Transverse colon (tissue), 4 donors: ENCODE measurements around the gene PNLIPRP2. TPM values are rescaled to one million over a fixed set of nuclear protein-coding genes. Genes with fewer than 3 reads are reported as not detected.

Experiments used
- DNase-seq: peaks from one replicate; pipeline ENCODE4 v3.0.0-alpha.2; 2019
- H3K27ac ChIP-seq, 4 donors: fragments of 200-600 bp; sonication (generic); 2 replicates each; pipeline ENCODE4 v1.5.1; 2016 to 2018; ENCODE audit warnings: inconsistent platforms in 4 of 4
- H3K27me3 ChIP-seq: fragments of 200-600 bp; sonication (generic); 2 replicates; pipeline ENCODE4 v1.5.1; 2017; ENCODE audit warnings: inconsistent platforms
- H3K36me3 ChIP-seq, 4 donors: fragments of 200-600 bp; sonication (generic); 2 replicates each; pipeline ENCODE4 v1.5.1; 2017 to 2019; ENCODE audit warnings: inconsistent platforms in 4 of 4
- H3K4me1 ChIP-seq, 4 donors: fragments of 200-600 bp; sonication (generic); 2 replicates each; pipeline ENCODE4 v1.5.1; 2017 to 2020; ENCODE audit warnings: inconsistent platforms in 4 of 4
- H3K4me3 ChIP-seq, 4 donors: fragments of 200-600 bp; sonication (generic); 1 replicate in 1 of 4; 2 replicates in 3 of 4; pipeline versions ENCODE4 v1.5.1 to v1.6.1; 2017 to 2019; ENCODE audit warnings: inconsistent platforms in 4 of 4
- H3K9me3 ChIP-seq, 2 donors: fragments of 200-600 bp; sonication (generic); 2 replicates each; pipeline ENCODE4 v1.5.1; 2017 to 2019; ENCODE audit warnings: inconsistent platforms in 2 of 2
- CTCF ChIP-seq, 5 experiments: fragments of 200-600 bp in 3 of 5; fragments of 450-650 bp in 2 of 5; sonication (generic) in 3 of 5; IDR thresholded peaks; 1 replicate in 2 of 5; 2 replicates in 3 of 5; pipeline ENCODE4 v1.5.1; 2016 to 2017; ENCODE audit warnings: antibody characterized with exemption in 5 of 5, inconsistent platforms in 3 of 5, mild to moderate bottlenecking in 2 of 5, moderate library complexity in 1 of 5
- EP300 ChIP-seq: sonication (generic); formaldehyde crosslinking; IDR thresholded peaks from one replicate; pipeline ENCODE4 v1.6.1; 2017; ENCODE audit warnings: antibody characterized with exemption, low read depth
- POLR2A ChIP-seq: fragments of 450-650 bp; IDR thresholded peaks from one replicate; pipeline ENCODE4 v1.6.1; 2016; ENCODE audit warnings: antibody characterized with exemption, mild to moderate bottlenecking, moderate library complexity
- POLR2AphosphoS5 ChIP-seq, 3 donors: sonication (generic); formaldehyde crosslinking; IDR thresholded peaks; one replicate each; pipeline ENCODE4 v1.6.1; 2016; ENCODE audit warnings: antibody characterized with exemption in 3 of 3
- WGBS, 2 donors: methylation state at CpG; one replicate each; pipeline ENCODE4 v1.1.5; 2018; ENCODE audit warnings: low coverage in 1 of 2; 5-methylcytosine and 5-hydroxymethylcytosine counted together
- in situ Hi-C, 4 donors: fragments of 200-750 bp; cut with MboI; loops; one replicate each; pipeline versions ENCODE4 v1.15.0 to v1.15.1; 2017; ENCODE audit warnings: low sequenced_read_pairs in 3 of 4, low pct_ligation_motif_present in 1 of 4, low pct_unique_long_range_greater_than_20kb in 1 of 4
- intact Hi-C: fragments of 100-400 bp; cut with DNase I; formaldehyde crosslinking; loops from one replicate; pipeline ENCODE4 v1.15.1; 2023; ENCODE audit warnings: low total_unique reads
- total RNA-seq, 4 donors: library from RNA; depleted of rRNA; stranded (reverse); fragments of >200 nt; gene quantifications; one replicate each; pipeline ENCODE4 v1.1.0, GENCODE V29; 2016

The PNLIPRP2 gene
- 1 to 10 TPM in 1 of 4 donors, under 1 TPM in 1, not detected in 2; 0.32 to 4.2 TPM for total RNA-seq

DNA sequence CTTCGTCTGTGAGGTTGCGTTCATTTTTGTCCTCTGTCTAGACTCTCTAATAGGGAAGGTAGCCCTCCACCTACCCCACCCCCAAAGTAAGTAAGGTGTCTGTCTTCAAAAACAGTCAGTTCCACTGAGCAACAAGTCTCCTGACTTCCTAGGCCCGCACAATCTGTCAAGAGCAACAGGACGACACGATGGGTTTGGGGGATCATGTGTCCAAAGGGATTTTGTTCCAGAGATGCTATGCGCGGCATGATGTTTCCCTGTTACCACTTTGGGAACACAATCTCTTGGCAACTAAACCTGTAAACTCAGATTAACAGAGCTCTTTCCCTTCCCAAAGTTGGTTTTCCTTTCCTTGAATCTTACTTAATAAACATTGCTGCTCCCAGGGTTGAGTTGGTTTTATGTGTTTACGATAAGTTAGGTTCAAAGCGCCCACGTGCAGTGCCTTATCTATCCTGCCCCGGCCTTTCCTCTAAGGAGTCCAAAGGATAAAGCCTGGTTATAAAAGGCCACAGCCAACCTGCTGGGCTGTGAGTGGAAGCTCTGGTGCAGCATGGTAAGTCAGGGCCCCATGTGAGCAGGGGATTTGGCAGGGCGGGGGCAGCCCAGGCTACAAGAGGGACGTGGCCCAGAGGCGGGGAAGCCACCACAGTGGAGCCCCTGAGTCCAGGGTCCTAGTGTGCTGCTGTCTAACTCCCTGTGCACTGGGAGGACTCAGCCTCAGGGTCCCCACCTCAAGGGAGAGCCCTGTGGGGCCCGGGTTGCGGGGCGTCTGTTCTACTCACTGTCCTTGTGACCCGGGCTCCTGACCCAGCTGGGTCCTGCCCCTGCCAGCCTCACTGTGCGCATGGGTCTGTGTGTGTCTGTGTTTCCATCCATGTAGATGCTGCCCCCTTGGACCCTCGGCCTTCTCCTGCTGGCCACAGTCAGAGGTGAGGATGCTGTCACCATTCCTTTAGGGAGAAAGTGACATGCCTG, at the start of gene PNLIPRP2:
Gene PNLIPRP2 (plus strand): TSS at position 531 of the 978 bp plus-strand sequence.
- peak; percentile 79 for DNase-seq
- Histone ChIP-seq H3K36me3 (no peaks in the 10 kb centered on the region), H3K9me3 (no peaks in the 10 kb centered on the region), H3K27me3 (no peaks in the 10 kb centered on the region), H3K4me3 (no peak within 1 kb of the TSS), H3K27ac (peak within 1 kb of the TSS; percentile 75 to 84 (median 78)), H3K4me1 (peaks cover 0 to 16% (median 13%) of the 10 kb centered on the region in 4 donors)
- TF ChIP-seq EP300 (no peak), POLR2A (no peak), POLR2AphosphoS5 (IDR thresholded peaks at IDR 0.05) (peak in 2 of 3 donors; percentile 38 to 69), CTCF (IDR thresholded peaks at IDR 0.05) (no peak)
- in situ Hi-C loops = no loop called here
- intact Hi-C loops = no loop called here
- 32 to 56% methylated on average over 8 to 20 of the region's 20 CpGs for WGBS, 2 donors

- Histone ChIP-seq H3K9me3 (no peaks in the 10 kb centered on the region), H3K4me3 (no peak overlapping the region), H3K27ac (no peak overlapping the region), H3K4me1 (no peaks in the 10 kb centered on the region), H3K27me3 (no peaks in the 10 kb centered on the region), H3K36me3 (no peaks in the 10 kb centered on the region)
- in situ Hi-C loops = no loop called here
- DNase-seq = no peak
- no peak for TF ChIP-seq CTCF (IDR thresholded peaks at IDR 0.05)
- 73 to 88% methylated on average over 3 of the region's 3 CpGs for WGBS, 2 donors
- intact Hi-C loops = no loop called here
Observed at GRCh38 chr10:116574797-116575196, 46.0 kb upstream of the PNLIPRP2 start.

DNA sequence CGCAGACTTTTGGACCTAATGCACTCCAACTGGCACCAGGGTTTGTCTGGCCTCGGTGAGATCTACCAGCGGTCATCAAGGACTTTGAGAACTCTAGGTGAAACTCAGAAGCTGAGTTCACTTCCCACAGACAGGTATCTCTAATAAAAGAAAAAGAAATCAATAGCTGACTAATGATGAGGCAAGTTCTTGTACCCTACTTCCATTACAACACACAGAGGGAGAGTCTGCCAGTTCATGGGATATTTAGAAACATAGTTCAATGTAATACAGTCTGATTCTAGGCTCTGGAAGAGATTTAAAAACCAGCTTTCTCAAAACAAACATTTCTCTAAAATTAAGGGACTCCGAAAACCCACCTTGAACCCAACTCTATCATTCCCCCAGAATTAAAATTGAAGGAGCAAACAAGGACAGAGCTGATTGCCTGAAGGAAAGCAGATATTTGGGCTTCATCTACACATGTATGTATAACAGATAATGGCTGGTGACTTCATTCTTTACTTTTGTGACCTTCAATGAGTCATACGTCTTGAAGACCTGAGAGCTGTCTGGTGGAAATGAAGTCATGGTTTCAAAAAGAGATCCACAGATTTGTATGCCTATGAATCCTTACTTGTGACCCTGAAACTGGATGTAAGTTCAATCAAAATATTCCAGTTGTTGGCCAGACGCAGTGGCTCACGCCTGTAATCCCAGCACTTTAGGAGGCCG, 32.7 kb upstream of the PNLIPRP2 start:
- WGBS, 2 donors = 93 to 94% methylated on average over 3 to 8 of the region's 8 CpGs
- H3K9me3 ChIP-seq = no peaks in the 10 kb centered on the region
- no peaks in the 10 kb centered on the region for H3K36me3 ChIP-seq
- DNase-seq = no peak
- intact Hi-C loops (no loop called here), in situ Hi-C loops (no loop called here)
- H3K27me3 ChIP-seq = no peaks in the 10 kb centered on the region
- H3K4me3 ChIP-seq = no peak overlapping the region
- TF ChIP-seq POLR2AphosphoS5 (IDR thresholded peaks at IDR 0.05) (no peak), CTCF (IDR thresholded peaks at IDR 0.05) (no peak), POLR2A (no peak), EP300 (no peak)
- peaks cover 0 to 20% (median 15%) of the 10 kb centered on the region in 4 donors for H3K4me1 ChIP-seq
- no peak overlapping the region for H3K27ac ChIP-seq

GRCh38 chr10:116588995-116589394, 31.8 kb upstream of the PNLIPRP2 start:
- no peaks in the 10 kb centered on the region for H3K36me3 ChIP-seq
- no peak for DNase-seq
- H3K27me3 ChIP-seq = no peaks in the 10 kb centered on the region
- TF ChIP-seq POLR2A (no peak), POLR2AphosphoS5 (IDR thresholded peaks at IDR 0.05) (no peak), CTCF (IDR thresholded peaks at IDR 0.05) (no peak), EP300 (no peak)
- intact Hi-C loops (no loop called here), in situ Hi-C loops (no loop called here)
- no peak overlapping the region for H3K4me3 ChIP-seq
- peaks cover 0 to 20% (median 15%) of the 10 kb centered on the region in 4 donors for H3K4me1 ChIP-seq
- H3K27ac ChIP-seq = peak overlapping the region in 2 of 4 donors; percentile 60 to 76
- H3K9me3 ChIP-seq = no peaks in the 10 kb centered on the region
- 86 to 95% methylated on average over 1 to 2 of the region's 2 CpGs for WGBS, 2 donors
